SK-N-SH treated with all-trans-retinoic acid at 6 μM for 48 hours (cell line): ENCODE results near the gene KLHL14.

Experiments
- ARNTL ChIP-seq: fragments of 450-650 bp; formaldehyde crosslinking; IDR thresholded peaks from 2 replicates; pipeline ENCODE4 v1.5.0; 2020; ENCODE audit warnings: low read depth, mild to moderate bottlenecking, moderate library complexity, borderline replicate concordance
- CSDC2 ChIP-seq: fragments of 250-450 bp; sonication (Bioruptor Pico); IDR thresholded peaks from 2 replicates; pipeline ENCODE4 v1.5.0; 2020; ENCODE audit warnings: mild to moderate bottlenecking, moderate library complexity
- ESRRG ChIP-seq: fragments of 250-450 bp; sonication (Bioruptor Pico); IDR thresholded peaks from 2 replicates; pipeline ENCODE4 v1.6.1; 2021; ENCODE audit warnings: mild to moderate bottlenecking
- ISL1 ChIP-seq: fragments of 250-450 bp; sonication (Bioruptor Pico); IDR thresholded peaks from 2 replicates; pipeline ENCODE4 v2.1.2; 2022; ENCODE audit warnings: mild to moderate bottlenecking, moderate library complexity
- OSR1 ChIP-seq: fragments of 250-450 bp; sonication (Bioruptor Pico); IDR thresholded peaks from 2 replicates; pipeline ENCODE4 v1.8.0; 2022; ENCODE audit warnings: moderate library complexity, mild to moderate bottlenecking, inconsistent platforms
- RARB ChIP-seq: fragments of 250-450 bp; sonication (Bioruptor Pico); IDR thresholded peaks from 2 replicates; pipeline ENCODE4 v1.8.0; 2021; ENCODE audit warnings: mild to moderate bottlenecking, moderate library complexity
- TOX ChIP-seq: fragments of 250-450 bp; sonication (Bioruptor Pico); IDR thresholded peaks from 2 replicates; pipeline ENCODE4 v1.8.0; 2021; ENCODE audit warnings: mild to moderate bottlenecking, moderate library complexity, borderline replicate concordance
- ZFP30 ChIP-seq: fragments of 450-650 bp; formaldehyde crosslinking; IDR thresholded peaks from 2 replicates; pipeline ENCODE4 v1.5.0; 2022; ENCODE audit warnings: mild to moderate bottlenecking, moderate library complexity
- TF ChIP-seq, protein P1 (sequence below): fragments of 250-450 bp; sonication (Bioruptor Pico); IDR thresholded peaks from 2 replicates; pipeline ENCODE4 v1.8.0; 2020; ENCODE audit warnings: mild to moderate bottlenecking, moderate library complexity, borderline replicate concordance
- TF ChIP-seq, protein P2 (sequence below): fragments of 250-450 bp; sonication (Bioruptor Pico); IDR thresholded peaks from 2 replicates; pipeline ENCODE4 v1.8.0; 2021; ENCODE audit warnings: low read depth, mild to moderate bottlenecking, moderate library complexity, borderline replicate concordance

DNA sequence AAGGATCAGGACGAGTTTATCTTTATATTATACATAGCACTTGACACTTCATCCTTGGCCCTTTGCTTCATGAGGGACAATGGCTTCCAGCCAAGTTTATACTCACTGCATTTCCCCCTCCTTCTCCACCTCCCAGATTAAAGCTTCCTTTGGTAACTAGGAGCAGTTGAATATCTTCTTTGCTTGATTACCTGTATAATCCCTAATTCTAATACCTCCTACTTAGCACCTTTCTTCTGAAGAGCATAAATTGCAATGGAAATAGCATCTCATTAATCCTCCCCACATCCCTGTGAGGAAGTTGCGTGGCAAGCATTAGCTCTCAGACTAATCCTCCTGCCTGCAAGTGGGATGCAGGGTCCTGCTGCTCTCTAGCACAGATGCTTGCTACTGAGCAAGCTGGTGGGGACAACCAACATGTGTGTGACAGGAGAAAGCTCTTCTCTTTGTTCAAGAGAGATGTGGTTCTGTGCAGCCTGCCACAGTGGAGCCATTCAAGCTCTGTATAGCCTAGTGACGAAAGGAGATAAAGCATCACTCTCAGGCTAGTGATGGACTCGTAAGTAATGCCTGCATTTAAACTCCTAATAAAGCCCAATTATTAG, 19.1 kb downstream of the KLHL14 start:
- TF ChIP-seq CSDC2, result no peak
- no peak for TF ChIP-seq ARNTL (CRISPR knock-in tag)
- TF ChIP-seq ISL1 (CRISPR knock-in tag), result no peak
- no peak for TF ChIP-seq OSR1 (CRISPR knock-in tag)
- TF ChIP-seq ESRRG (CRISPR knock-in tag), result no peak
- TF ChIP-seq, protein P1, sequence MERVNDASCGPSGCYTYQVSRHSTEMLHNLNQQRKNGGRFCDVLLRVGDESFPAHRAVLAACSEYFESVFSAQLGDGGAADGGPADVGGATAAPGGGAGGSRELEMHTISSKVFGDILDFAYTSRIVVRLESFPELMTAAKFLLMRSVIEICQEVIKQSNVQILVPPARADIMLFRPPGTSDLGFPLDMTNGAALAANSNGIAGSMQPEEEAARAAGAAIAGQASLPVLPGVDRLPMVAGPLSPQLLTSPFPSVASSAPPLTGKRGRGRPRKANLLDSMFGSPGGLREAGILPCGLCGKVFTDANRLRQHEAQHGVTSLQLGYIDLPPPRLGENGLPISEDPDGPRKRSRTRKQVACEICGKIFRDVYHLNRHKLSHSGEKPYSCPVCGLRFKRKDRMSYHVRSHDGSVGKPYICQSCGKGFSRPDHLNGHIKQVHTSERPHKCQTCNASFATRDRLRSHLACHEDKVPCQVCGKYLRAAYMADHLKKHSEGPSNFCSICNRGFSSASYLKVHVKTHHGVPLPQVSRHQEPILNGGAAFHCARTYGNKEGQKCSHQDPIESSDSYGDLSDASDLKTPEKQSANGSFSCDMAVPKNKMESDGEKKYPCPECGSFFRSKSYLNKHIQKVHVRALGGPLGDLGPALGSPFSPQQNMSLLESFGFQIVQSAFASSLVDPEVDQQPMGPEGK (CRISPR knock-in tag), result no peak
- no peak for TF ChIP-seq RARB
- no peak for TF ChIP-seq TOX (CRISPR knock-in tag)
- no peak for TF ChIP-seq ZFP30 (CRISPR knock-in tag)
- TF ChIP-seq, protein P2, sequence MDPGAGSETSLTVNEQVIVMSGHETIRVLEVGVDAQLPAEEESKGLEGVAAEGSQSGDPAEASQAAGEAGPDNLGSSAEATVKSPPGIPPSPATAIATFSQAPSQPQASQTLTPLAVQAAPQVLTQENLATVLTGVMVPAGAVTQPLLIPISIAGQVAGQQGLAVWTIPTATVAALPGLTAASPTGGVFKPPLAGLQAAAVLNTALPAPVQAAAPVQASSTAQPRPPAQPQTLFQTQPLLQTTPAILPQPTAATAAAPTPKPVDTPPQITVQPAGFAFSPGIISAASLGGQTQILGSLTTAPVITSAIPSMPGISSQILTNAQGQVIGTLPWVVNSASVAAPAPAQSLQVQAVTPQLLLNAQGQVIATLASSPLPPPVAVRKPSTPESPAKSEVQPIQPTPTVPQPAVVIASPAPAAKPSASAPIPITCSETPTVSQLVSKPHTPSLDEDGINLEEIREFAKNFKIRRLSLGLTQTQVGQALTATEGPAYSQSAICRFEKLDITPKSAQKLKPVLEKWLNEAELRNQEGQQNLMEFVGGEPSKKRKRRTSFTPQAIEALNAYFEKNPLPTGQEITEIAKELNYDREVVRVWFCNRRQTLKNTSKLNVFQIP, result no peak
